Right lobe of liver (tissue), 4 donors: Measurements from ENCODE around the gene TPSD1.

Experiments
- POLR2A ChIP-seq: fragments of 450-650 bp; IDR thresholded peaks from one replicate; pipeline ENCODE4 v1.6.1; 2017; ENCODE audit warnings: antibody characterized with exemption, mild to moderate bottlenecking
- TF ChIP-seq, protein P1 (sequence below), 4 donors: fragments of 200-600 bp in 3 of 4; fragments of 450-650 bp in 1 of 4; IDR thresholded peaks; one replicate each; pipeline versions ENCODE4 v1.5.1 to v1.8.0; 2016 to 2022; ENCODE audit warnings: antibody characterized with exemption in 4 of 4, mild to moderate bottlenecking in 2 of 4
- donor health status: DM: no; HTN: no; CAD: no.
- donor health status: DM: no; HTN: no; CAD: no.
- donor health status: DM: no; HTN: yes; CAD: no.

- TF ChIP-seq, protein P1, sequence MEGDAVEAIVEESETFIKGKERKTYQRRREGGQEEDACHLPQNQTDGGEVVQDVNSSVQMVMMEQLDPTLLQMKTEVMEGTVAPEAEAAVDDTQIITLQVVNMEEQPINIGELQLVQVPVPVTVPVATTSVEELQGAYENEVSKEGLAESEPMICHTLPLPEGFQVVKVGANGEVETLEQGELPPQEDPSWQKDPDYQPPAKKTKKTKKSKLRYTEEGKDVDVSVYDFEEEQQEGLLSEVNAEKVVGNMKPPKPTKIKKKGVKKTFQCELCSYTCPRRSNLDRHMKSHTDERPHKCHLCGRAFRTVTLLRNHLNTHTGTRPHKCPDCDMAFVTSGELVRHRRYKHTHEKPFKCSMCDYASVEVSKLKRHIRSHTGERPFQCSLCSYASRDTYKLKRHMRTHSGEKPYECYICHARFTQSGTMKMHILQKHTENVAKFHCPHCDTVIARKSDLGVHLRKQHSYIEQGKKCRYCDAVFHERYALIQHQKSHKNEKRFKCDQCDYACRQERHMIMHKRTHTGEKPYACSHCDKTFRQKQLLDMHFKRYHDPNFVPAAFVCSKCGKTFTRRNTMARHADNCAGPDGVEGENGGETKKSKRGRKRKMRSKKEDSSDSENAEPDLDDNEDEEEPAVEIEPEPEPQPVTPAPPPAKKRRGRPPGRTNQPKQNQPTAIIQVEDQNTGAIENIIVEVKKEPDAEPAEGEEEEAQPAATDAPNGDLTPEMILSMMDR (IDR thresholded peaks at IDR 0.05), result no peak
- TF ChIP-seq POLR2A, result no peak
These were observed 21.9 kb downstream of the TPSD1 start for GRCh38 chr16:1277617-1278282.
